ENCODE data around the gene COL4A3. TPM values are rescaled to one million over a fixed set of nuclear protein-coding genes. Genes with fewer than 3 reads are reported as not detected.

The COL4A3 gene
- total and polyA plus RNA-seq, 2 donors (not counting 3 experiments of a cell fraction or from before 2014, with no cell fraction given): not detected

DNA sequence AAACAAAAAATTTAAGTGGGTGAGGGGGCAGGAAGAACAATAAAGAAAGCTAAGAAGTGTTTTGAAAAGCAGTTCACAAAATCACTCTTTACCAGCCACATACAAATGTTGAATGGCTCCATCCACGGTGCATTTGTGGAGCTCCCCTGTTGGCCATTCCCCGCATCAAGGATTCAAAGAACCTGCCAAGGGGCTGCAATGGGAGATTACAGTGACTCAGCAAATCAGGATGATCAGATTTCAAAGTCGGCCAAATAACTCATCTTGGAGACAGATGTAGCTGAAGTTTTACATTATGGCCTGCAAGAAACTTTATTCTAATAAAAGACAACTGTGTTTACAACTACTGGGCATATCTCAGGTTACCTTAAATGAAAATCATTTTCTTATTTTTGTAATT lies 26.9 kb downstream of the COL4A3 start:
- no TSS peak for BruUV-seq (replicated peaks)
- Histone ChIP-seq H4K20me1 (replicated peaks; ENCODE audit: control insufficient read depth, extremely low read depth, insufficient read depth, low read length) (no peaks in the 10 kb centered on the region), H3K79me2 (ENCODE audit: control insufficient read depth, insufficient read depth, low read length) (no peaks in the 10 kb centered on the region), H3K36me3 (ENCODE audit: control insufficient read depth in 2 of 2, extremely low read depth in 1 of 2, insufficient read depth in 2 of 2, low read length in 2 of 2) (no peaks in the 10 kb centered on the region), H3K9me1 (replicated peaks; ENCODE audit: control insufficient read depth, extremely low read depth, insufficient read depth, low read length) (no peaks in the 10 kb centered on the region), H3K27ac (ENCODE audit: insufficient read depth, low read depth, low read length) (no peak overlapping the region), H3K9ac (replicated peaks; ENCODE audit: extremely low read depth, insufficient read depth, low read length) (no peak overlapping the region), H3K4me3 (replicated peaks in 1 of 3; ENCODE audit: insufficient read depth in 1 of 3, low read depth in 1 of 3, low read length in 3 of 3) (no peak overlapping the region), H3K4me1 (ENCODE audit: control insufficient read depth, extremely low read depth, insufficient read depth, low read length) (no peaks in the 10 kb centered on the region), H3K9me3 (replicated peaks; ENCODE audit: control insufficient read depth, insufficient read depth, low read length) (peaks cover 1% of the 10 kb centered on the region), H2AFZ (ENCODE audit: low read depth, low read length) (no peak overlapping the region), H3K27me3 (ENCODE audit: control insufficient read depth in 2 of 2, insufficient read depth in 2 of 2, low read length in 2 of 2) (no peaks in the 10 kb centered on the region), H3K4me2 (ENCODE audit: insufficient read depth, low read length) (no peak overlapping the region)
- ChIA-PET POLR2A (no interaction called here), CTCF (no interaction called here)
- DNase-seq (ENCODE audit: low read depth, low spot score) (no peak), FAIRE-seq (no peak)
- intact Hi-C loops (cut with micrococcal nuclease): no loop called here
- dilution Hi-C loops (cut with MboI; ENCODE audit: extremely low pct_ligation_motif_present, low sequenced_read_pairs): no loop called here
- no peak for TF ChIP-seq EZH2 (IDR thresholded peaks at IDR 0.05; ENCODE audit: borderline replicate concordance, low read depth, low read length, severe bottlenecking)
- no peak for TF ChIP-seq GATA2 (IDR thresholded peaks at IDR 0.05; ENCODE audit: insufficient read depth, insufficient read length, low read depth, low read length)
- TF ChIP-seq, protein P1, sequence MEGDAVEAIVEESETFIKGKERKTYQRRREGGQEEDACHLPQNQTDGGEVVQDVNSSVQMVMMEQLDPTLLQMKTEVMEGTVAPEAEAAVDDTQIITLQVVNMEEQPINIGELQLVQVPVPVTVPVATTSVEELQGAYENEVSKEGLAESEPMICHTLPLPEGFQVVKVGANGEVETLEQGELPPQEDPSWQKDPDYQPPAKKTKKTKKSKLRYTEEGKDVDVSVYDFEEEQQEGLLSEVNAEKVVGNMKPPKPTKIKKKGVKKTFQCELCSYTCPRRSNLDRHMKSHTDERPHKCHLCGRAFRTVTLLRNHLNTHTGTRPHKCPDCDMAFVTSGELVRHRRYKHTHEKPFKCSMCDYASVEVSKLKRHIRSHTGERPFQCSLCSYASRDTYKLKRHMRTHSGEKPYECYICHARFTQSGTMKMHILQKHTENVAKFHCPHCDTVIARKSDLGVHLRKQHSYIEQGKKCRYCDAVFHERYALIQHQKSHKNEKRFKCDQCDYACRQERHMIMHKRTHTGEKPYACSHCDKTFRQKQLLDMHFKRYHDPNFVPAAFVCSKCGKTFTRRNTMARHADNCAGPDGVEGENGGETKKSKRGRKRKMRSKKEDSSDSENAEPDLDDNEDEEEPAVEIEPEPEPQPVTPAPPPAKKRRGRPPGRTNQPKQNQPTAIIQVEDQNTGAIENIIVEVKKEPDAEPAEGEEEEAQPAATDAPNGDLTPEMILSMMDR (IDR thresholded peaks at IDR 0.05; ENCODE audit: extremely low read depth in 1 of 2, insufficient read depth in 1 of 2, low read depth in 1 of 2, low read length in 2 of 2): no peak
- TF ChIP-seq MYC (IDR thresholded peaks at IDR 0.05; ENCODE audit: low read depth, low read length): no peak
- no peak for TF ChIP-seq POLR2A (IDR thresholded peaks at IDR 0.05; ENCODE audit: low read depth, low read length)
- no peak for TF ChIP-seq MAX (IDR thresholded peaks at IDR 0.05; ENCODE audit: insufficient read depth, insufficient read length)
- no peak for TF ChIP-seq JUN (IDR thresholded peaks at IDR 0.05; ENCODE audit: borderline replicate concordance, insufficient read depth, insufficient read length, low read depth)
- TF ChIP-seq FOS (IDR thresholded peaks at IDR 0.05; ENCODE audit: borderline replicate concordance, insufficient read depth, low read length): no peak
- TF ChIP-seq POLR2AphosphoS5 (IDR thresholded peaks at IDR 0.05; ENCODE audit: insufficient read depth, low read depth, low read length): no peak
